H1 (cell line): ENCODE measurements around the gene LPAR6. TPM values are rescaled to one million over a fixed set of nuclear protein-coding genes. Genes with fewer than 3 reads are reported as not detected.

ENCODE experiments used
- CTCF ChIA-PET: fragments of 300-600 bp; sonication (Branson Sonifier 250); formaldehyde crosslinking; loops from one replicate; lab custom pipeline; 2021; ENCODE audit not compliant: partially characterized antibody; lab: Charles Lee
- POLR2A ChIA-PET: fragments of 300-600 bp; sonication (Branson Sonifier 250); formaldehyde crosslinking; loops from one replicate; lab custom pipeline; 2021; ENCODE audit warnings: inconsistent platforms; ENCODE audit not compliant: partially characterized antibody; lab: Charles Lee
- DNase-seq, 2 experiments: peaks; one replicate each; pipeline versions ENCODE4 v3.0.0 to v3.0.0-alpha.2; 2010 to 2022; ENCODE audit warnings: low spot score in 2 of 2, low read depth in 1 of 2, mixed read lengths in 1 of 2
- FAIRE-seq: peaks from 2 replicates; lab custom pipeline; 2011; peaks lifted over from hg19 to GRCh38; lab: Jason Lieb, UNC
- H2AFZ ChIP-seq: 2 replicates; pipeline ENCODE4 v1.8.1; 2012; ENCODE audit warnings: low read length, inconsistent platforms
- H2AK5ac ChIP-seq: 2 replicates; pipeline ENCODE4 v1.6.1; 2013; ENCODE audit warnings: low read depth, low read length
- H2BK120ac ChIP-seq: replicated peaks from 2 replicates; pipeline ENCODE3; 2013; ENCODE audit warnings: low read depth, low read length, inconsistent platforms
- H2BK12ac ChIP-seq: 2 replicates; pipeline ENCODE4 v1.6.1; 2013; ENCODE audit warnings: low read depth, low read length
- H2BK15ac ChIP-seq: 2 replicates; pipeline ENCODE4 v1.6.1; 2013; ENCODE audit warnings: low read length
- H2BK20ac ChIP-seq: 2 replicates; pipeline ENCODE4 v1.6.1; 2013; ENCODE audit warnings: low read length
- H2BK5ac ChIP-seq: 2 replicates; pipeline ENCODE4 v1.6.1; 2013; ENCODE audit warnings: low read depth, low read length
- H3K14ac ChIP-seq: 2 replicates; pipeline ENCODE4 v1.6.1; 2013; ENCODE audit warnings: inconsistent platforms; ENCODE audit not compliant: insufficient read length
- H3K18ac ChIP-seq: 2 replicates; pipeline ENCODE4 v1.6.1; 2013; ENCODE audit warnings: low read length; ENCODE audit errors: extremely low read depth
- H3K23ac ChIP-seq: 2 replicates; pipeline ENCODE4 v1.6.1; 2013; ENCODE audit warnings: inconsistent platforms; ENCODE audit not compliant: insufficient read length
- H3K23me2 ChIP-seq: 2 replicates; pipeline ENCODE4 v1.6.1; 2013; ENCODE audit warnings: low read depth, low read length
- H3K27ac ChIP-seq: 2 replicates; pipeline ENCODE4 v1.6.1; 2011; ENCODE audit warnings: low read depth, low read length, inconsistent platforms
- H3K27me3 ChIP-seq, 4 experiments: replicated peaks in 1 of 4; 1 replicate in 1 of 4; 2 replicates in 3 of 4; pipeline versions ENCODE4 v1.6.1 to v1.8.1; 2011 to 2013; ENCODE audit warnings: low read length in 3 of 4, mild to moderate bottlenecking in 3 of 4, inconsistent platforms in 2 of 4, mixed read lengths in 2 of 4, moderate library complexity in 1 of 4; ENCODE audit not compliant: control insufficient read depth in 3 of 4, insufficient read depth in 3 of 4; ENCODE audit errors: extremely low read depth in 1 of 4
- H3K36me3 ChIP-seq, 4 experiments: 2 replicates each; pipeline versions ENCODE4 v1.6.1 to v1.8.1; 2011 to 2013; ENCODE audit warnings: mild to moderate bottlenecking in 4 of 4, low read length in 3 of 4, moderate library complexity in 2 of 4, control low read depth in 1 of 4, inconsistent platforms in 1 of 4; ENCODE audit not compliant: insufficient read depth in 4 of 4, control insufficient read depth in 2 of 4
- H3K4ac ChIP-seq: replicated peaks from 2 replicates; pipeline ENCODE3; 2013; ENCODE audit warnings: low read length, low read depth, mixed read lengths, inconsistent platforms; ENCODE audit not compliant: insufficient read length
- H3K4me1 ChIP-seq, 4 experiments: replicated peaks in 1 of 4; 1 replicate in 1 of 4; 2 replicates in 3 of 4; pipeline versions ENCODE4 v1.6.1 to v1.8.1; 2011 to 2013; ENCODE audit warnings: low read length in 3 of 4, inconsistent platforms in 2 of 4, mixed read lengths in 1 of 4; ENCODE audit not compliant: insufficient read depth in 4 of 4, control insufficient read depth in 3 of 4
- H3K4me2 ChIP-seq, 2 experiments: 2 replicates each; pipeline versions ENCODE4 v1.6.1 to v1.8.1; 2011 to 2013; ENCODE audit warnings: low read depth in 2 of 2, low read length in 2 of 2, control low read depth in 1 of 2, inconsistent platforms in 1 of 2, mild to moderate bottlenecking in 1 of 2; ENCODE audit not compliant: insufficient read depth in 1 of 2
- H3K4me3 ChIP-seq, 4 experiments: fragments of 200-600, 300-600 bp in 1 of 4; sonication (generic), shearing (Covaris generic), sonication (Bioruptor Twin) in 1 of 4; 2 replicates each; pipeline versions ENCODE4 v1.5.1 to v1.8.1; 2011 to 2016; ENCODE audit warnings: low read length in 4 of 4, low read depth in 3 of 4, control low read depth in 2 of 4, inconsistent platforms in 2 of 4, mild to moderate bottlenecking in 2 of 4, mixed read lengths in 1 of 4, moderate library complexity in 1 of 4; ENCODE audit not compliant: insufficient read depth in 2 of 4; ENCODE audit errors: extremely low read depth in 1 of 4
- H3K56ac ChIP-seq: replicated peaks from 2 replicates; pipeline ENCODE3; 2013; ENCODE audit warnings: low read depth, mild to moderate bottlenecking, mixed read lengths, low read length, inconsistent platforms; ENCODE audit not compliant: insufficient read length
- H3K79me1 ChIP-seq: 2 replicates; pipeline ENCODE4 v1.6.1; 2013; ENCODE audit warnings: low read depth, low read length, control low read depth
- H3K79me2 ChIP-seq, 2 experiments: 2 replicates each; pipeline versions ENCODE4 v1.6.1 to v1.8.1; 2012 to 2013; ENCODE audit warnings: low read length in 2 of 2, mild to moderate bottlenecking in 2 of 2, inconsistent platforms in 1 of 2; ENCODE audit not compliant: insufficient read depth in 2 of 2, control insufficient read depth in 1 of 2
- H3K9ac ChIP-seq, 4 experiments: replicated peaks in 1 of 4; 1 replicate in 1 of 4; 2 replicates in 3 of 4; pipeline versions ENCODE4 v1.6.1 to v1.8.1; 2011 to 2013; ENCODE audit warnings: low read depth in 3 of 4, low read length in 3 of 4, control low read depth in 2 of 4, mild to moderate bottlenecking in 2 of 4, moderate library complexity in 2 of 4, inconsistent platforms in 1 of 4; ENCODE audit errors: extremely low read depth in 1 of 4
- H3K9me3 ChIP-seq, 2 experiments: 2 replicates each; pipeline versions ENCODE4 v1.6.1 to v1.8.1; 2012 to 2013; ENCODE audit warnings: mild to moderate bottlenecking in 2 of 2, moderate library complexity in 2 of 2, control low read depth in 1 of 2, inconsistent platforms in 1 of 2, low read depth in 1 of 2, low read length in 1 of 2, mixed read lengths in 1 of 2; ENCODE audit not compliant: insufficient read depth in 2 of 2
- H4K20me1 ChIP-seq, 2 experiments: replicated peaks in 1 of 2; 2 replicates each; pipeline versions ENCODE3 to v1.8.1; 2011 to 2013; ENCODE audit warnings: inconsistent platforms in 2 of 2, low read length in 2 of 2, mild to moderate bottlenecking in 1 of 2; ENCODE audit not compliant: insufficient read depth in 2 of 2, control insufficient read depth in 1 of 2
- H4K5ac ChIP-seq: 2 replicates; pipeline ENCODE4 v1.6.1; 2013; ENCODE audit warnings: low read length, low read depth, mixed read lengths, inconsistent platforms; ENCODE audit not compliant: insufficient read length
- H4K8ac ChIP-seq: 2 replicates; pipeline ENCODE4 v1.8.0; 2013; ENCODE audit warnings: mild to moderate bottlenecking, moderate library complexity, low read length, inconsistent platforms; ENCODE audit not compliant: insufficient read depth; ENCODE audit errors: extremely low read depth
- H4K91ac ChIP-seq: replicated peaks from 2 replicates; pipeline ENCODE3; 2013; ENCODE audit warnings: low read length, mixed read lengths, inconsistent platforms; ENCODE audit not compliant: insufficient read length
- CHD1 ChIP-seq: IDR thresholded peaks from 2 replicates; pipeline ENCODE4 v1.6.1; 2012; ENCODE audit warnings: low read depth, low read length, improper control_type of control experiment
- CHD2 ChIP-seq: IDR thresholded peaks from 2 replicates; pipeline ENCODE4 v1.6.1; 2012; ENCODE audit warnings: low read length, improper control_type of control experiment
- CREB1 ChIP-seq: IDR thresholded peaks from 2 replicates; pipeline ENCODE4 v1.6.1; 2012; ENCODE audit warnings: inconsistent platforms
- E2F6 ChIP-seq: IDR thresholded peaks from 2 replicates; pipeline ENCODE4 v1.6.1; 2012; ENCODE audit warnings: inconsistent platforms
- EZH2 ChIP-seq: fragments of 200-600 bp; sonication (generic); IDR thresholded peaks from 2 replicates; pipeline ENCODE4 v1.7.1; 2012; ENCODE audit warnings: low read depth, mild to moderate bottlenecking, moderate library complexity, low read length, inconsistent platforms; ENCODE audit not compliant: severe bottlenecking
- FOSL1 ChIP-seq: IDR thresholded peaks from 2 replicates; pipeline ENCODE4 v1.6.1; 2011; ENCODE audit warnings: mild to moderate bottlenecking, low read depth, low read length, moderate library complexity; ENCODE audit not compliant: insufficient read depth
- HDAC6 ChIP-seq: IDR thresholded peaks from one replicate; pipeline ENCODE4 v1.7.1; 2012; ENCODE audit warnings: low read depth, mild to moderate bottlenecking, inconsistent platforms, low read length, moderate library complexity
- JUN ChIP-seq: IDR thresholded peaks from 2 replicates; pipeline ENCODE4 v1.6.1; 2011; ENCODE audit warnings: low read depth, mild to moderate bottlenecking, improper control_type of control experiment, low read length
- KDM1A ChIP-seq: fragments of 200-600, 300-600 bp; sonication (generic); IDR thresholded peaks from 2 replicates; pipeline ENCODE4 v1.7.1; 2016; ENCODE audit warnings: mild to moderate bottlenecking, low read length, borderline replicate concordance
- MAFK ChIP-seq: IDR thresholded peaks from 2 replicates; pipeline ENCODE4 v1.6.1; 2012; ENCODE audit warnings: low read depth, mild to moderate bottlenecking, improper control_type of control experiment, low read length
- MAX ChIP-seq: IDR thresholded peaks from 2 replicates; pipeline ENCODE4 v1.6.1; 2012; ENCODE audit warnings: inconsistent platforms
- RFX5 ChIP-seq: IDR thresholded peaks from 2 replicates; pipeline ENCODE4 v1.6.1; 2011; ENCODE audit warnings: low read depth, low read length, improper control_type of control experiment, borderline replicate concordance
- TEAD4 ChIP-seq: IDR thresholded peaks from 2 replicates; pipeline ENCODE4 v1.6.1; 2012; ENCODE audit warnings: low read depth, low read length, inconsistent platforms, mixed read lengths
- polyA plus RNA-seq, 7 experiments: library from polyadenylated mRNA; depleted of rRNA in 3 of 7; stranded (reverse) in 5 of 7; unstranded in 2 of 7; fragments of >200 nt in 5 of 7; fragments of 200-250 nt in 2 of 7; gene quantifications; 1 replicate in 5 of 7; 2 replicates in 1 of 7; 4 replicates in 1 of 7; pipeline versions ENCODE4 v1.2.1 to v1.2.3, GENCODE V29; 2011 to 2013; ENCODE audit warnings: missing spikeins in 2 of 7, mixed read lengths in 2 of 7
- total RNA-seq: library from RNA; stranded (reverse); fragmentation: NEBNext Ultra II Directional; extraction: Animal tissue kit (Norgen Biotek cat#: 25700); gene quantifications from 2 replicates; pipeline ENCODE4 v1.2.1, GENCODE V29; 2021

The LPAR6 gene
- total and polyA plus RNA-seq, 2 of the 8 experiments (the other 6 are each of a cell fraction or from before 2014, with no cell fraction given) = 0.50 to 0.97 TPM

DNA sequence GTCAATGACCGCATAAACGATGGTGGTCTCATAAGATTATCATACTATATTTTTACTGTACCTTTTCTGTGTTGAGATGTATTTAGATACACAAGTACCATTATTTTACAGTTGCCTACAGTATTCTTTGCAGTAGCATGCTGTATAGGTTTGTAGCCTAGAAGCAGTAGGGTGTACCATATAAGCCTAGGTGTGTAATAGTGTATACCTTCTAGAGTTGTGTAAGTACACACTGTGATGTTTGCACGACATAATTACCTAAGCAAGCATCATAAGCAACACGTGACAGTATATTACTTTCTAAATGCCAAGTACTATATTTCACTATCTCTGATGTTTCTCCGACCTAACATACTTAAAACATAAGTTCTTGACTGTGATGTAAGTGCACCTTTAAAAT, 2.7 kb downstream of the LPAR6 start (continued):
- TF ChIP-seq CREB1 = no peak
- TF ChIP-seq HDAC6 = no peak
- TF ChIP-seq, all 59 proteins: peak for 0

GRCh38 chr13:48405875-48406274, 7.0 kb downstream of the LPAR6 start:
- H3K36me3 ChIP-seq = no peaks in the 10 kb centered on the region
- FAIRE-seq (no peak), DNase-seq (no peak)
- no peak overlapping the region for H3K4ac ChIP-seq
- H3K23me2 ChIP-seq = no peaks in the 10 kb centered on the region
- no peak overlapping the region for H4K5ac ChIP-seq
- H2BK15ac ChIP-seq = no peak overlapping the region
- H3K4me3 ChIP-seq = no peak overlapping the region
- H3K27me3 ChIP-seq = no peaks in the 10 kb centered on the region
- H2BK20ac ChIP-seq = no peak overlapping the region
- H3K9ac ChIP-seq = no peak overlapping the region
- no peaks in the 10 kb centered on the region for H3K79me1 ChIP-seq
- no peaks in the 10 kb centered on the region for H4K20me1 ChIP-seq
- no peaks in the 10 kb centered on the region for H3K4me1 ChIP-seq
- H2BK12ac ChIP-seq = no peak overlapping the region
- H3K9me3 ChIP-seq = no peaks in the 10 kb centered on the region
- no peak overlapping the region for H3K14ac ChIP-seq
- no peak overlapping the region for H4K91ac ChIP-seq
- POLR2A ChIA-PET = no interaction called here
- no peak overlapping the region for H2BK5ac ChIP-seq
- no peaks in the 10 kb centered on the region for H3K79me2 ChIP-seq
- H3K18ac ChIP-seq = no peak overlapping the region
- H2BK120ac ChIP-seq = no peak overlapping the region
- H3K23ac ChIP-seq = no peak overlapping the region
- CTCF ChIA-PET = interaction anchor here (0.9 kb wide), 1 partner anchor 9 kb away, joined by 3 read pairs; no protein-coding TSS in a partner anchor
- no peak overlapping the region for H3K27ac ChIP-seq
- H3K56ac ChIP-seq = no peak overlapping the region
- H3K4me2 ChIP-seq = no peak overlapping the region
- H2AFZ ChIP-seq = no peak overlapping the region
- no peak overlapping the region for H2AK5ac ChIP-seq
- no peak overlapping the region for H4K8ac ChIP-seq
- TF ChIP-seq TEAD4 (no peak), CHD2 (no peak), JUN (no peak), HDAC6 (no peak), RFX5 (no peak), MAFK (no peak), EZH2 (no peak), FOSL1 (no peak), CHD1 (no peak), E2F6 (no peak), KDM1A (no peak), MAX (no peak)
